Measurements from ENCODE around the gene ALKBH3.

Gene ALKBH3

GRCh38 chr11:43942662-43943371, 62.2 kb downstream of the ALKBH3 start:
- peak; percentile 86 for DNase-seq

- DNase-seq = peak; percentile 70
Measured at GRCh38 chr11:43943372-43943930, 62.8 kb downstream of the ALKBH3 start.

GRCh38 chr11:43943931-43944751, 63.5 kb downstream of the ALKBH3 start:
- peak; percentile 71 for DNase-seq

- DNase-seq = no peak
Measured at GRCh38 chr11:43944761-43945311, 64.2 kb downstream of the ALKBH3 start.

GRCh38 chr11:43947003-43947500, 66.4 kb downstream of the ALKBH3 start:
- DNase-seq = no peak

GRCh38 chr11:43947815-43948214, 67.2 kb downstream of the ALKBH3 start:
- no peak for DNase-seq

GRCh38 chr11:43948341-43949225, 68.0 kb downstream of the ALKBH3 start:
- no peak for DNase-seq

GRCh38 chr11:43950311-43950855, 69.8 kb downstream of the ALKBH3 start:
- no peak for DNase-seq

GRCh38 chr11:43951231-43951630, 70.6 kb downstream of the ALKBH3 start:
- no peak for DNase-seq

- no peak for DNase-seq
Measured at GRCh38 chr11:43952020-43952400, 71.4 kb downstream of the ALKBH3 start.

GRCh38 chr11:43952401-43953342, 72.0 kb downstream of the ALKBH3 start:
- no peak for DNase-seq

- no peak for DNase-seq
Measured at GRCh38 chr11:43953521-43953920, 72.9 kb downstream of the ALKBH3 start.

- no peak for DNase-seq
Measured at GRCh38 chr11:43954241-43954640, 73.6 kb downstream of the ALKBH3 start.

- no peak for DNase-seq
Measured at GRCh38 chr11:43955381-43956118, 74.9 kb downstream of the ALKBH3 start.

- no peak for DNase-seq
Measured at GRCh38 chr11:43957571-43957970, 76.9 kb downstream of the ALKBH3 start.

- DNase-seq = no peak
Measured at GRCh38 chr11:43959321-43959995, 78.8 kb downstream of the ALKBH3 start.

- DNase-seq = peak; percentile 34
Measured at GRCh38 chr11:43962383-43963278, 82.0 kb downstream of the ALKBH3 start.

- DNase-seq = no peak
Measured at GRCh38 chr11:43963279-43963620, 82.6 kb downstream of the ALKBH3 start.

GRCh38 chr11:43967661-43968060, 87.0 kb downstream of the ALKBH3 start:
- no peak for DNase-seq

All from retina (tissue), 1 donor.